Measurements from ENCODE around the gene RNF123. TPM values are rescaled to one million over a fixed set of nuclear protein-coding genes. Genes with fewer than 3 reads are reported as not detected.

Gene RNF123
- total RNA-seq, 2 experiments from 2014 or later: 22.0 to 31.7 TPM

DNA sequence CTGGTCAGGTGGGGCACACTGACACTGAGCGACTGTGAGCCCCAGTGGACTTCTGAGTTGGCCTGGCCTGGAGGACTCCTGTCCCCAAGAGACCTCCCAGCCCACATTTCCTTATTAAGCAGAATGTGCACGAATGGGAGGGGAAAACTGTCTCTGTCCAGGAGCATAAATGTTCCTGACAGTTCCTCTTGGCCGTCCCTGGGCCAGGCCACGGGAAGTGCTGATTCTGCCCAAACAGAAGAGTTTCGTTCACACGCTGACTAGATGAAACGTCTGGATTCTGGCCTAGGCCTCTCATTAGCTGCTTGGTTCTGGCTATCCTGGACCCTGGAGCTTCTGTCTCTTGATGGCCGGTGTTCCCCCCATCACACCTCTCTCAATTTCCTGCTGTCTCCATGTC is 44.7 kb upstream of the RNF123 start:
- ATAC-seq: no peak
- ChIA-PET POLR2A (no interaction called here), CTCF (interaction anchor here (0.7 to 1.1 kb wide), 2 partner anchors 57 to 105 kb away, joined by 3 read pairs; no protein-coding TSS in a partner anchor)
- intact Hi-C loops (cut with micrococcal nuclease): no loop called here
- TF ChIP-seq CTCF (IDR thresholded peaks at IDR 0.05): no peak
- no peak for DNase-seq
- Mint-ChIP-seq H3K27me3 (no peaks in the 10 kb centered on the region), H3K36me3 (ENCODE audit: low read depth) (no peaks in the 10 kb centered on the region), H3K27ac (no peak overlapping the region), H3K9me3 (no peaks in the 10 kb centered on the region), H3K4me3 (no peak overlapping the region), H3K4me1 (ENCODE audit: low read depth) (no peaks in the 10 kb centered on the region)

GRCh38 chr3:49646236-49646635 is 43.1 kb upstream of the RNF123 start:
- H3K36me3 Mint-ChIP-seq (ENCODE audit: low read depth): no peaks in the 10 kb centered on the region
- POLR2A ChIA-PET: no interaction called here
- H3K27me3 Mint-ChIP-seq: no peaks in the 10 kb centered on the region
- CTCF ChIA-PET: interaction anchor here (1.7 kb wide), 1 partner anchor 107 kb away, joined by 5 read pairs; no protein-coding TSS in a partner anchor
- H3K9me3 Mint-ChIP-seq: no peaks in the 10 kb centered on the region
- no peaks in the 10 kb centered on the region for H3K4me1 Mint-ChIP-seq (ENCODE audit: low read depth)
- no peak for TF ChIP-seq CTCF (IDR thresholded peaks at IDR 0.05)
- intact Hi-C loops (cut with micrococcal nuclease): no loop called here
- H3K4me3 Mint-ChIP-seq: no peak overlapping the region
- no peak overlapping the region for H3K27ac Mint-ChIP-seq
- ATAC-seq (no peak), DNase-seq (no peak)

DNA sequence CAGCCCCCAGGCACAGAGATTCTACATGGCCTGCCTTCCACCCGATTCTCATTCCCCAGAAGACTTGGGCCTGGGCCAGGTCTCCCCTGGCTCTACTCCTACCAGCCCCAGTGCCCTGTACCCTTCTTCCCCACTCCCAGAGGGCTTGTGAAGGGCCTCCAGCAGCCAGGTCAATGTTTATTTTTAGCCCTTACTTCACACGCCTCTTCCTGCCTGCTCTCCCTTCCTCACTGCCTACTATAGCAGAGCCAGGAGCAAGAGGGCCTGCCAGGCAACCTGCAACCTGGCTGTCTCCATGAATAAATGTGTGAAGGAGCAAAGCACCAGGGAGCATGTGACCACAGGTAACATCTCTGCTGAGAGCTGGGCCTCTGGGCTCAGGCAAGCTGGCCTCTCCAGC is 41.6 kb upstream of the RNF123 start:
- ChIA-PET POLR2A (no interaction called here), CTCF (interaction anchor here (1.4 kb wide), 1 partner anchor 107 kb away, joined by 3 read pairs; no protein-coding TSS in a partner anchor)
- TF ChIP-seq CTCF (IDR thresholded peaks at IDR 0.05): no peak
- Mint-ChIP-seq H3K9me3 (no peaks in the 10 kb centered on the region), H3K4me1 (ENCODE audit: low read depth) (no peaks in the 10 kb centered on the region), H3K27ac (no peak overlapping the region), H3K27me3 (no peaks in the 10 kb centered on the region), H3K36me3 (ENCODE audit: low read depth) (no peaks in the 10 kb centered on the region), H3K4me3 (no peak overlapping the region)
- DNase-seq: no peak
- ATAC-seq: no peak
- intact Hi-C loops (cut with micrococcal nuclease): no loop called here

GRCh38 chr3:49648354-49649019 is 40.9 kb upstream of the RNF123 start:
- H3K9me3 Mint-ChIP-seq: no peaks in the 10 kb centered on the region
- TF ChIP-seq CTCF (IDR thresholded peaks at IDR 0.05): no peak
- no peaks in the 10 kb centered on the region for H3K4me1 Mint-ChIP-seq (ENCODE audit: low read depth)
- intact Hi-C loops (cut with micrococcal nuclease): no loop called here
- H3K4me3 Mint-ChIP-seq: no peak overlapping the region
- no peaks in the 10 kb centered on the region for H3K27me3 Mint-ChIP-seq
- ChIA-PET POLR2A (no interaction called here), CTCF (interaction anchor here (1.4 kb wide), 1 partner anchor 108 kb away, joined by 3 read pairs; no protein-coding TSS in a partner anchor)
- ATAC-seq: no peak
- H3K27ac Mint-ChIP-seq: no peak overlapping the region
- H3K36me3 Mint-ChIP-seq (ENCODE audit: low read depth): no peaks in the 10 kb centered on the region
- DNase-seq: no peak

GRCh38 chr3:49649576-49649975 is 39.8 kb upstream of the RNF123 start:
- Mint-ChIP-seq H3K4me3 (no peak overlapping the region), H3K4me1 (ENCODE audit: low read depth) (no peaks in the 10 kb centered on the region), H3K36me3 (ENCODE audit: low read depth) (no peaks in the 10 kb centered on the region), H3K27ac (no peak overlapping the region), H3K27me3 (no peaks in the 10 kb centered on the region), H3K9me3 (no peaks in the 10 kb centered on the region)
- ChIA-PET CTCF (interaction anchor here (1.3 kb wide), 1 partner anchor 22 kb away, joined by 4 read pairs; no protein-coding TSS in a partner anchor), POLR2A (no interaction called here)
- no peak for TF ChIP-seq CTCF (IDR thresholded peaks at IDR 0.05)
- ATAC-seq: no peak
- intact Hi-C loops (cut with micrococcal nuclease): no loop called here
- DNase-seq: no peak

Measured in activated CD8-positive, alpha-beta T cell treated with anti-CD3 and anti-CD28 coated beads for 36 hours (primary cell).